PFSK-1 (cell line): Measurements from ENCODE around the gene EEFSEC.

ENCODE experiments used
- POLR2AphosphoS5 ChIP-seq: IDR thresholded peaks from 2 replicates; pipeline ENCODE4 v1.6.1; 2012; ENCODE audit warnings: low read depth, mild to moderate bottlenecking, control low read depth, low read length, moderate library complexity
- REST ChIP-seq, 2 experiments: IDR thresholded peaks; 2 replicates each; pipeline versions ENCODE4 v1.6.1 to v1.8.0; 2011 to 2012; ENCODE audit warnings: low read depth in 2 of 2, low read length in 2 of 2, control low read depth in 1 of 2, inconsistent platforms in 1 of 2, mild to moderate bottlenecking in 1 of 2, moderate library complexity in 1 of 2; ENCODE audit not compliant: insufficient read depth in 1 of 2
- SIN3A ChIP-seq: IDR thresholded peaks from 2 replicates; pipeline ENCODE4 v1.6.1; 2012; ENCODE audit warnings: mild to moderate bottlenecking, low read length, moderate library complexity, borderline replicate concordance; ENCODE audit not compliant: insufficient read depth
- TAF1 ChIP-seq: IDR thresholded peaks from 2 replicates; pipeline ENCODE4 v1.6.1; 2012; ENCODE audit warnings: low read length, control low read depth, borderline replicate concordance; ENCODE audit not compliant: insufficient read depth

GRCh38 chr3:128270559-128271492 is 117.5 kb downstream of the EEFSEC start:
- no peak for TF ChIP-seq POLR2AphosphoS5
- no peak for TF ChIP-seq SIN3A
- no peak for TF ChIP-seq REST (IDR thresholded peaks at IDR 0.05; ENCODE audit: insufficient read depth in 1 of 2, low read depth in 2 of 2, low read length in 2 of 2)
- TF ChIP-seq TAF1: no peak
